Gastroesophageal sphincter (tissue), 4 donors: ENCODE measurements around the gene PSTPIP1. TPM values are rescaled to one million over a fixed set of nuclear protein-coding genes. Genes with fewer than 3 reads are reported as not detected.

Experiments
- ATAC-seq: fragments of 150-250 bp; one replicate; pipeline ENCODE4 v1.9.1; 2016; ENCODE audit warnings: mild to moderate bottlenecking, moderate library complexity
- H3K27ac ChIP-seq, 4 donors: fragments of 200-600 bp; sonication (generic) in 3 of 4; 1 replicate in 3 of 4; 2 replicates in 1 of 4; pipeline ENCODE4 v1.5.1; 2016 to 2019
- H3K27me3 ChIP-seq: fragments of 200-600 bp; sonication (generic); one replicate; pipeline ENCODE4 v1.5.1; 2019
- H3K36me3 ChIP-seq, 2 donors: fragments of 200-600 bp; sonication (generic); one replicate each; pipeline ENCODE4 v1.5.1; 2019; ENCODE audit warnings: control low read depth in 1 of 2
- H3K4me1 ChIP-seq, 3 donors: fragments of 200-600 bp; sonication (generic); 1 replicate in 2 of 3; 2 replicates in 1 of 3; pipeline ENCODE4 v1.5.1; 2016 to 2019; ENCODE audit warnings: control low read depth in 2 of 3
- H3K4me3 ChIP-seq, 2 donors: fragments of 200-600 bp; sonication (generic); one replicate each; pipeline ENCODE4 v1.5.1; 2019; ENCODE audit warnings: mild to moderate bottlenecking in 1 of 2, moderate library complexity in 1 of 2
- H3K9me3 ChIP-seq, 3 donors: fragments of 200-600 bp; sonication (generic); one replicate each; pipeline ENCODE4 v1.5.1; 2017 to 2019; ENCODE audit warnings: control low read depth in 2 of 3
- CTCF ChIP-seq, 4 experiments: fragments of 200-600 bp in 2 of 4; fragments of 450-650 bp in 2 of 4; sonication (generic) in 1 of 4; IDR thresholded peaks; one replicate each; pipeline ENCODE4 v1.5.1; 2017 to 2019; ENCODE audit warnings: antibody characterized with exemption in 4 of 4, mild to moderate bottlenecking in 2 of 4, moderate library complexity in 2 of 4
- EP300 ChIP-seq: sonication (generic); formaldehyde crosslinking; IDR thresholded peaks from one replicate; pipeline ENCODE4 v1.6.1; 2017; ENCODE audit warnings: antibody characterized with exemption, mild to moderate bottlenecking
- POLR2A ChIP-seq, 2 donors: fragments of 450-650 bp; IDR thresholded peaks; one replicate each; pipeline ENCODE4 v1.6.1; 2017; ENCODE audit warnings: antibody characterized with exemption in 2 of 2, mild to moderate bottlenecking in 2 of 2, moderate library complexity in 1 of 2
- POLR2AphosphoS5 ChIP-seq: sonication (generic); formaldehyde crosslinking; IDR thresholded peaks from one replicate; pipeline ENCODE4 v1.6.1; 2017; ENCODE audit warnings: antibody characterized with exemption
- WGBS, 2 donors: methylation state at CpG; one replicate each; pipeline ENCODE4 v1.1.5; 2018; ENCODE audit warnings: low coverage in 1 of 2; 5-methylcytosine and 5-hydroxymethylcytosine counted together
- total RNA-seq, 4 donors: library from RNA; depleted of rRNA; stranded (reverse); fragments of >200 nt; gene quantifications; one replicate each; pipeline ENCODE4 v1.1.0, GENCODE V29; 2016

Gene PSTPIP1
- total RNA-seq, 4 donors from 2014 or later: 7.1 to 18.2 (median 9.0) TPM

- Histone ChIP-seq H3K9me3 (no peaks in the 10 kb centered on the region), H3K27ac (no peak overlapping the region), H3K27me3 (no peaks in the 10 kb centered on the region), H3K4me3 (no peak overlapping the region), H3K4me1 (peaks cover 15 to 89% (median 20%) of the 10 kb centered on the region in 3 donors), H3K36me3 (no peaks in the 10 kb centered on the region)
- no peak for TF ChIP-seq POLR2AphosphoS5
- no peak for TF ChIP-seq CTCF (IDR thresholded peaks at IDR 0.05)
- no peak for TF ChIP-seq POLR2A (IDR thresholded peaks at IDR 0.05)
- no peak for TF ChIP-seq EP300
- no peak for ATAC-seq
- 51 to 56% methylated on average over 2 of the region's 2 CpGs for WGBS, 2 donors
Measured at GRCh38 chr15:77064063-77064462, 69.1 kb downstream of the PSTPIP1 start.

- 63 to 69% methylated on average over 6 of the region's 6 CpGs for WGBS, 2 donors
- no peaks in the 10 kb centered on the region for H3K36me3 ChIP-seq
- H3K27ac ChIP-seq: no peak overlapping the region
- no peak overlapping the region for H3K4me3 ChIP-seq
- no peaks in the 10 kb centered on the region for H3K27me3 ChIP-seq
- peaks cover 17 to 89% (median 19%) of the 10 kb centered on the region in 3 donors for H3K4me1 ChIP-seq
- TF ChIP-seq CTCF (IDR thresholded peaks at IDR 0.05) (no peak), EP300 (no peak), POLR2A (IDR thresholded peaks at IDR 0.05) (no peak), POLR2AphosphoS5 (no peak)
- ATAC-seq: no peak
- no peaks in the 10 kb centered on the region for H3K9me3 ChIP-seq
Measured at GRCh38 chr15:77064539-77065308, 69.8 kb downstream of the PSTPIP1 start.

GRCh38 chr15:77066971-77067690 is 72.2 kb downstream of the PSTPIP1 start:
- H3K27ac ChIP-seq: no peak overlapping the region
- no peak for ATAC-seq
- TF ChIP-seq POLR2AphosphoS5 (no peak), POLR2A (IDR thresholded peaks at IDR 0.05) (no peak), EP300 (no peak), CTCF (IDR thresholded peaks at IDR 0.05) (no peak)
- 57% methylated on average over 3 of the region's 3 CpGs for WGBS, 2 donors
- H3K27me3 ChIP-seq: no peaks in the 10 kb centered on the region
- H3K9me3 ChIP-seq: no peaks in the 10 kb centered on the region
- peaks cover 3 to 74% (median 5%) of the 10 kb centered on the region in 3 donors for H3K4me1 ChIP-seq
- H3K4me3 ChIP-seq: no peak overlapping the region
- H3K36me3 ChIP-seq: no peaks in the 10 kb centered on the region

- TF ChIP-seq POLR2AphosphoS5 (no peak), CTCF (IDR thresholded peaks at IDR 0.05) (no peak), EP300 (no peak), POLR2A (IDR thresholded peaks at IDR 0.05) (no peak)
- H3K4me1 ChIP-seq: peaks cover 3 to 68% (median 5%) of the 10 kb centered on the region in 3 donors
- H3K4me3 ChIP-seq: no peak overlapping the region
- H3K36me3 ChIP-seq: no peaks in the 10 kb centered on the region
- H3K27me3 ChIP-seq: no peaks in the 10 kb centered on the region
- WGBS, 2 donors: 43 to 76% methylated on average over 3 of the region's 3 CpGs
- no peaks in the 10 kb centered on the region for H3K9me3 ChIP-seq
- ATAC-seq: no peak
- H3K27ac ChIP-seq: no peak overlapping the region
Measured at GRCh38 chr15:77067691-77068367, 72.9 kb downstream of the PSTPIP1 start.
